ENCODE measurements around the gene MERTK.

DNA sequence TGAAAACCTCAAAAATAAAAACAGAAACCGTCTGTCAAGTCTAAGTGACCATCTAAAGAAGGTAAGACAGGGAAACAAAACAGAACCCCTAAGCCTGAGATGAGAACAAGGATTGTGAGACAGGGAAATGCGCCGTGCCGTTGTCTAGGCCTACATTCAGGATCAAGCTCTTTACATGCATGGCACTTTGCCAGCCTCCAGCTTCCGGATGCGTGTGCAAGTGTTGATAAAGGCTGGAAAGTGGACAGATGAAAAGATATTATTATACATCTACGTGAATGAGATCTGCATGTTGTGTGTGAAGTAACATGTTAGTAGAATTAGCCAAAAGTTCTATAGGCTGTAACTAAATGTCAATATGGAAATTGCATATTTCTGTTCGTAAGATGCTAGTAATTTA is 128.1 kb downstream of the MERTK start:
- TF ChIP-seq EZH2phosphoT487 (IDR thresholded peaks at IDR 0.05; ENCODE audit: borderline replicate concordance, low read length): no peak
- TF ChIP-seq, protein P1, sequence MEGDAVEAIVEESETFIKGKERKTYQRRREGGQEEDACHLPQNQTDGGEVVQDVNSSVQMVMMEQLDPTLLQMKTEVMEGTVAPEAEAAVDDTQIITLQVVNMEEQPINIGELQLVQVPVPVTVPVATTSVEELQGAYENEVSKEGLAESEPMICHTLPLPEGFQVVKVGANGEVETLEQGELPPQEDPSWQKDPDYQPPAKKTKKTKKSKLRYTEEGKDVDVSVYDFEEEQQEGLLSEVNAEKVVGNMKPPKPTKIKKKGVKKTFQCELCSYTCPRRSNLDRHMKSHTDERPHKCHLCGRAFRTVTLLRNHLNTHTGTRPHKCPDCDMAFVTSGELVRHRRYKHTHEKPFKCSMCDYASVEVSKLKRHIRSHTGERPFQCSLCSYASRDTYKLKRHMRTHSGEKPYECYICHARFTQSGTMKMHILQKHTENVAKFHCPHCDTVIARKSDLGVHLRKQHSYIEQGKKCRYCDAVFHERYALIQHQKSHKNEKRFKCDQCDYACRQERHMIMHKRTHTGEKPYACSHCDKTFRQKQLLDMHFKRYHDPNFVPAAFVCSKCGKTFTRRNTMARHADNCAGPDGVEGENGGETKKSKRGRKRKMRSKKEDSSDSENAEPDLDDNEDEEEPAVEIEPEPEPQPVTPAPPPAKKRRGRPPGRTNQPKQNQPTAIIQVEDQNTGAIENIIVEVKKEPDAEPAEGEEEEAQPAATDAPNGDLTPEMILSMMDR (IDR thresholded peaks at IDR 0.05; ENCODE audit: low read depth, low read length, poor library complexity, severe bottlenecking): no peak

Measured in DOHH2 (cell line).